Suprapubic skin (tissue), 4 donors: ENCODE results near the gene CXCR5. TPM values are rescaled to one million over a fixed set of nuclear protein-coding genes. Genes with fewer than 3 reads are reported as not detected.

ENCODE experiments used
- DNase-seq, 2 donors: peaks; one replicate each; pipeline ENCODE4 v3.0.0-alpha.2; 2019; ENCODE audit warnings: low spot score in 2 of 2
- H3K27ac ChIP-seq: fragments of 200-600 bp; sonication (generic); one replicate; pipeline ENCODE4 v1.5.1; 2019
- H3K27me3 ChIP-seq: fragments of 200-600 bp; sonication (generic); one replicate; pipeline ENCODE4 v1.5.1; 2019
- H3K36me3 ChIP-seq: fragments of 200-600 bp; sonication (generic); one replicate; pipeline ENCODE4 v1.5.1; 2019
- H3K4me1 ChIP-seq: fragments of 200-600 bp; sonication (generic); one replicate; pipeline ENCODE4 v1.5.1; 2019
- H3K4me3 ChIP-seq: fragments of 200-600 bp; sonication (generic); one replicate; pipeline ENCODE4 v1.5.1; 2019; ENCODE audit warnings: mild to moderate bottlenecking
- H3K9me3 ChIP-seq: fragments of 200-600 bp; sonication (generic); one replicate; pipeline ENCODE4 v1.5.1; 2019
- CTCF ChIP-seq, 2 donors: fragments of 200-600 bp in 1 of 2; fragments of 450-650 bp in 1 of 2; sonication (generic) in 1 of 2; IDR thresholded peaks; one replicate each; pipeline ENCODE4 v1.5.1; 2016 to 2019; ENCODE audit warnings: antibody characterized with exemption in 2 of 2, mild to moderate bottlenecking in 1 of 2, moderate library complexity in 1 of 2
- EP300 ChIP-seq: sonication (generic); formaldehyde crosslinking; IDR thresholded peaks from one replicate; pipeline ENCODE4 v1.6.1; 2017; ENCODE audit warnings: antibody characterized with exemption
- POLR2A ChIP-seq, 2 donors: fragments of 450-650 bp; IDR thresholded peaks; one replicate each; pipeline ENCODE4 v1.6.1; 2017; ENCODE audit warnings: antibody characterized with exemption in 2 of 2, mild to moderate bottlenecking in 2 of 2, moderate library complexity in 2 of 2
- POLR2AphosphoS5 ChIP-seq, 3 donors: sonication (generic); formaldehyde crosslinking; IDR thresholded peaks; one replicate each; pipeline ENCODE4 v1.6.1; 2017; ENCODE audit warnings: antibody characterized with exemption in 3 of 3
- WGBS: methylation state at CpG from one replicate; pipeline ENCODE4 v1.1.5; 2018; 5-methylcytosine and 5-hydroxymethylcytosine counted together
- total RNA-seq, 4 donors: library from RNA; depleted of rRNA; stranded (reverse); fragments of >200 nt; gene quantifications; one replicate each; pipeline ENCODE4 v1.1.0, GENCODE V29; 2016

Gene CXCR5
- total RNA-seq, 4 donors from 2014 or later: not detected

- TF ChIP-seq EP300 (no peak), POLR2AphosphoS5 (IDR thresholded peaks at IDR 0.05) (peak in 1 of 3 donors; percentile 10), CTCF (IDR thresholded peaks at IDR 0.05) (peak; percentile 92 to 97), POLR2A (IDR thresholded peaks at IDR 0.05) (no peak)
- Histone ChIP-seq H3K9me3 (no peaks in the 10 kb centered on the region), H3K27me3 (no peaks in the 10 kb centered on the region), H3K4me1 (peaks cover 50% of the 10 kb centered on the region), H3K36me3 (no peaks in the 10 kb centered on the region), H3K27ac (peak overlapping the region; percentile 96), H3K4me3 (peak overlapping the region; percentile 77)
- peak; percentile 90 to 93 for DNase-seq
- WGBS: 3% methylated on average over 17 of the region's 20 CpGs
These were observed 46.5 kb downstream of the CXCR5 start for GRCh38 chr11:118930094-118930712.

GRCh38 chr11:118931571-118931970, 47.9 kb downstream of the CXCR5 start:
- peaks cover 42% of the 10 kb centered on the region for H3K4me1 ChIP-seq
- no peaks in the 10 kb centered on the region for H3K27me3 ChIP-seq
- no peak for TF ChIP-seq CTCF (IDR thresholded peaks at IDR 0.05)
- no peak for TF ChIP-seq POLR2AphosphoS5 (IDR thresholded peaks at IDR 0.05)
- TF ChIP-seq POLR2A (IDR thresholded peaks at IDR 0.05): no peak
- TF ChIP-seq EP300: no peak
- no peaks in the 10 kb centered on the region for H3K36me3 ChIP-seq
- no peak for DNase-seq
- no peak overlapping the region for H3K4me3 ChIP-seq
- H3K9me3 ChIP-seq: no peaks in the 10 kb centered on the region
- no peak overlapping the region for H3K27ac ChIP-seq

GRCh38 chr11:118933486-118933885, 49.8 kb downstream of the CXCR5 start:
- H3K27ac ChIP-seq: no peak overlapping the region
- no peaks in the 10 kb centered on the region for H3K36me3 ChIP-seq
- DNase-seq: no peak
- TF ChIP-seq CTCF (IDR thresholded peaks at IDR 0.05) (no peak), EP300 (no peak)
- no peak overlapping the region for H3K4me3 ChIP-seq
- H3K9me3 ChIP-seq: no peaks in the 10 kb centered on the region
- peaks cover 23% of the 10 kb centered on the region for H3K4me1 ChIP-seq
- H3K27me3 ChIP-seq: no peaks in the 10 kb centered on the region
- 2% methylated on average over 4 of the region's 4 CpGs for WGBS

- Histone ChIP-seq H3K4me3 (no peak overlapping the region), H3K27me3 (no peaks in the 10 kb centered on the region), H3K36me3 (no peaks in the 10 kb centered on the region), H3K4me1 (peaks cover 20% of the 10 kb centered on the region), H3K27ac (no peak overlapping the region), H3K9me3 (no peaks in the 10 kb centered on the region)
- 83% methylated on average over 8 of the region's 8 CpGs for WGBS
- TF ChIP-seq EP300: no peak
- TF ChIP-seq POLR2AphosphoS5 (IDR thresholded peaks at IDR 0.05): no peak
- no peak for TF ChIP-seq POLR2A (IDR thresholded peaks at IDR 0.05)
- TF ChIP-seq CTCF (IDR thresholded peaks at IDR 0.05): no peak
- no peak for DNase-seq
These were observed 51.7 kb downstream of the CXCR5 start for GRCh38 chr11:118935376-118935775.

- peaks cover 4% of the 10 kb centered on the region for H3K27me3 ChIP-seq
- H3K36me3 ChIP-seq: no peaks in the 10 kb centered on the region
- TF ChIP-seq EP300: no peak
- TF ChIP-seq POLR2A (IDR thresholded peaks at IDR 0.05): no peak
- TF ChIP-seq CTCF (IDR thresholded peaks at IDR 0.05): no peak
- WGBS: 66% methylated on average over 11 of the region's 11 CpGs
- H3K9me3 ChIP-seq: no peaks in the 10 kb centered on the region
- H3K4me1 ChIP-seq: peaks cover 8% of the 10 kb centered on the region
- no peak for DNase-seq
- no peak overlapping the region for H3K27ac ChIP-seq
- no peak overlapping the region for H3K4me3 ChIP-seq
These were observed 55.1 kb downstream of the CXCR5 start for GRCh38 chr11:118938491-118939403.
